ENCODE results near the gene PEMT.
"Not testable (repeated sequence)": the region's sequence is repeated elsewhere in the genome, so short reads cannot be mapped to it uniquely, and the experiment has no call there.

PEMT gene

DNA sequence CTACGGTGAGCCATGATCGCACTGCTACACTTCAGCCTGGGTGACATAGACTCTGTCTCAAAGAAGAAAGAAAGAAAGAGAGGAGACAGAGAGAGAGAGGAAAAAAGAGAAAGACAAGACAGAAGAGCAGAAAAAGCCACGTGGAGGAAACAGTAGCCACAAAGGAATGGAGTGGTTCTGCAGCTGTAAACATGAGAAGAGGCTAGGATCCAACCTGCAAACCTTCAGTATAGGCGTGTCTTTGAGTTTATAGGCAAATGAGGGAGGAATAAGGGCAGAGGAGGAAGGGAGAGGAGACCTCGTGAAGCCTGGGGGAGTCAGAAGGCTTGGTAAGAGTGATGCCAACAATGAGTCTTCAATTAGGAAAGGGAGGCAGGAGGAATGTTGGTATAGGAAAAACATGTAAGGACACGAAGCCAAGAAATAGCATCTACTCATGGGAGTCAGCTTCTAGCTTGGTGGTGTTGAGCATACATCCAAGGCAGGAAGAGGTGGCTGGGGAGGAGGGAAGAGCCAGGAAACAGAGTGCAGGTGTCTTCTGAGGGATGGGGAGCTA is 110.8 kb downstream of the PEMT start:
- DNase-seq = no peak

DNA sequence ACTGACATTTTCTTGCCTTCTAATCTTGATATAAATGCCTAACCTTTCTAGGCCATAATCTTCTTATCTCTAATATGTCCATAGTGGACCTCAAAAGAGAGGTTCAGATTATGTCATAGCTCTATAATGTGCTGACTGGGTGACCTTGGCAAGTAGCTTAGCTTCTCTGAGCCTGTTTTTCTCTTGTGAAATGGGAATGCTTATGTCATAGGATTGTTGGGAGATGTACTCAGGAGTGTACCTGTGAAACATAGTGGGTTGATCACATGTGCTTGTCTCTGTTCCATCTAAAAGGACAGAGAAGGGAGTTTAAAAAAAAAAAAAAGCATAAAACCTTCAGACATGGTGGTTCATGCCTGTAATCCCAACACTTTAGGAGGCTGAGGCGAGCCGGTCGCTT is 112.3 kb downstream of the PEMT start:
- no peak for DNase-seq

DNA sequence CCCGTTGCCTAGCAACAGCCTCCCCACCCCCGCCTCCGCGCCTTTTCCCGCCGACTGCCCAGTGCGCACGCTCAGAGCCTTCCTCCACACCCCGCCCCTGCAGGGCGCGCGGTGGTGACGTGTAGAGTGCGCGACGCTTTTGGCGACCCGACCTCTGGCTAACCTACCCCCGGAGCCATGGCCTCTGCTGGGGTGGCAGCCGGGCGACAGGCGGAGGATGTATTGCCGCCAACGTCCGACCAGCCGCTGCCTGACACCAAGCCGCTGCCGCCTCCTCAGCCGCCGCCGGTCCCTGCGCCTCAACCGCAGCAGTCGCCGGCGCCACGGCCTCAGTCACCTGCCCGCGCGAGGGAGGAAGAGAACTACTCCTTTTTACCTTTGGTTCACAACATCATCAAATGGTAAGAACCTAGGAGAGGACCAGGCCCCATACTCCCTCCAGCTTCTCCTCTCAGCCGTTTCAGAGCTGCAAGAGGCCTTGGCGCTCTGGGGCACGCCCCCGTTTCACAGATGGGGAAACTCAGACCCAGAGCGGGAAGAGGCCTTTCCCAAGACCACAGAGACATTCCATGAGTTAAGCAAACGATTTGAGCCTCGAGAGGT is 114.5 kb downstream of the PEMT start, which contains the start of gene MED9:
MED9 (plus strand) TSS at position 136 of the 603 bp plus-strand sequence; CDS start at position 178, 42 bp downstream.
- peak; percentile 39 to 89 for DNase-seq

DNA sequence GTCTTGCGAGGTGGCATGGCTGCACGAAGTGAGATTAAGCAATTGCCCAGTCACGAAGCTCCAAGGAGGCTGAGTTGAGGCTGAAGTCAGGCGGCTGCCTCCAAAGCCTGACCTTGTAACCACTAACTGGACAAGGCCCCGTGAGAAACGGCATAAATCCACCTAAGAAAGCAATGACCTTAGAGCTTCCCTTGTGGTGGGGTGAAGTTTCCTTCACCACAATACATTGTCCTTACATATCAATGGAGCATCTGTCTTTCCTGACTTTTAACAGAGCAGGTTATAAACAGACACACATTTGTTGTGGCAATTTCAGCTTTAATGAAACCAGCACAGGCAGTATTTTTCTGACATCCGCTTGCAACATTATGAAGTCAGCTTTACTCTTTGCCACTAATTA is 117.2 kb downstream of the PEMT start:
- DNase-seq = no peak

DNA sequence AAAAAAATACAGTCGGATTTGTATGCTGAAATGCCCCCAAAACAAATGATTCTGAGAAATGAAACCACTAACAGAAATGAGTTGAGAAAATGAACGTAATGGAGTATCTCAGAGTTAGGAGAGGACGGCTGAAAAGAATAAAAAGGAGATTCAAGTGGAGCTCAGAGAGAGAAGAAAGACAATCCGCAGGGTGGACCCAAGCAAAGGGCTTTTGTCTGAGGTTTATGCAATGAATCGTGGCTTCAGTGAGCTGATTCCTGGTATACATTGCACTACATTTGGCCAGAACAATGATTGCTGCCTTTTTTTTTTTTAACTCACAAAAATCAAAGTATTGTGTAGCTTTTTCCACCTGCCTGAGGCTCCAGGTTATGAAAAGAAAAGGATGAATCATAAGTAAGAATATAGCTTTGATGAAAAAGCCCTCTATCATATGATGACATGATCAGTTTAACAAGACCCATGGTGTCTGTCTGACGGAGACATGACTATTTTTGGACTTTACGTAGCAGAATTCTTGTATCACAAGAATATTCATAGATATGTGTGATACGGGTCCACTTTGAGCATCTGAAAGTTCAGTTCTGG is 119.1 kb downstream of the PEMT start:
- DNase-seq = no peak

DNA sequence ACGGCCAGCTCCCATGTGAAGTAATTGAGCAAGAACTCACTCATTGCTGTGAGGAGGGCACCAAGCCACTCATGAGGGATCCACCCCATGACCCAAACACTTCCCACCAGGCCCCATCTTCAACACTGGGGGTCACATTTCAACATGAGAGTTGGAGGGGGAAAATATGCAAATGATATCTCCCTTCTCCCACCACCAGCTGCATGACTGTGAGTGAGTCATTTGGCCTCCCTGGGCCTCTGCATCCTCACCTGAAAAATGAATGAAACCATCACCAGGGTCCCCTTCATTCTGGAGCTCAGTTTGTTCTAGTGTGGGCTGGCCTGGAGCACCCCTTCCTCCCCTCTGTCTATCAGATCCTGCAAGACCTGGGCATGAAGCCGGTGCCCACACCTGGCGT is 121.5 kb downstream of the PEMT start:
- no peak for DNase-seq

DNA sequence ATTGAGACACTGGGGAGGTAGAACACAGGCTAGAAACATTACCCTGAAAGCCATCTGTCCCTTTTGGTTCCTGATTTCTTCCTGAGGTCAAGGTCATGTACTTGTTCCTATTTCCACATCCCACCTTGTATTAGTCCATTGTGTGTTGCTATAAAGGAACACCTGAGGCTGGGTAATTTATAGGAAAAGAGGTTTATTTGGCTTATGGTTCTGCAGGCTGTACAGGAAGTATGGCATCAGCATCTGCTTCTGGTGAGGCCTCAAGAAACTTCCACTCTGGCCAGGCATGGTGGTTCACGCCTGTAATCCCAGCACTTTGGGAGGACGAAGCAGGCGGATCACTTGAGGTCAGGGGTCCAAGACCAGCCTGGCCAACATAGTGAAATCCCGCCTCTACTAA is 122.2 kb downstream of the PEMT start:
- DNase-seq = no peak

DNA sequence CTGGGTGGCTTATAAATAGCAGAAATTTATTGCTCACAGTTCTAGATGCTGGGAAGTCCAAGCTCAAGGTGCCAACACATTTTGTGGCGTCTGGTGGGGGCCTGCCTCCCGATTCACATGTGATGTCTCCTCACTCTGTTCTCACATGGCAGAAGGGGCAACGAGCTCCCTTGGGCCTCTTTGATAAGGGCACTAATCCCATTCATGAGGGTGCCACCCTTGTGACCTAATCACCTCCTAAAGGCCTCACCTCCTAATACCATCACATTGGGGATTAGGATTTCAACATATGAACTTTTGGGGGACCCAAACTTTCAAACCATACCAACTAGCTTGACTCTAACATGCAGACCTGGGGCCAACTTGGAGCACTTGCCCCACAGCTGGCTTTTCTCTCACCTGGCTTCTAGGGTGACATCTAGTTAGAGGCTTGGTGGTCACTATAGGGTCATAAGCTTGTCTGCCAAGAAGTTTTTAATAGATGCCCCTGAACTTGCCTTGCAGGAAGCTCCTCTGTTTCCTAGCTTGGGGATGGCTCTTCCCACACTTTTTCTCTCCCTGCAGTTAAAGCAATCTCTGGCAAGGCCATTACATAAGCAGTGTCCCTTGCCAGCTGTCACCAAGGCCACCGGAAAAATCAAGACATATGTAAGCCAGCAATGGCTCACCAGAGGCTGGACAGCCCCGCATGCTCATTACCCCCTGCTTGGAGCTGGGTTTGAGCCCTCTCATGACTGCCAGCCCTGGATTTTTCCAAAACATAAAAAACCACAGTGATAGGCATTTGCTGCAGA is 123.1 kb downstream of the PEMT start:
- DNase-seq = no peak

DNA sequence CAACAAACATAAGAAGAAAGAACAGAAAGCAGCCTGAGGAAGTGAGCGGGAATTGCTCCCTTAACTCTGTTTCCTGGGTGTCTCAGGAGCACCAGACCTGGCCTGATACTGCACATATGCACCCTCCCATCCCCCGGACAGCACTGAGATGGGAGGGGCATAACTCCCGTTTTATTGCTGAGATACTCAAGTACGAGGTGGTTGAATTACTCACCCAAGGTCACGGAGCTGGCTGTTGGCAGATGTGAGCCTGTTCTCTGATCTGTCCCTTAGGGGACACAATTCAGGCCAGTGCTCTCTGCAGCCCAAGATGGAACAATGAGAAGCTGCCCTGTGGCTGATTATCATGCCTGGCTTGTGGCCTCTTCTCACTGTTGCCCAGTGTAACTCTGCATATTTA is 123.8 kb downstream of the PEMT start:
- no peak for DNase-seq

DNA sequence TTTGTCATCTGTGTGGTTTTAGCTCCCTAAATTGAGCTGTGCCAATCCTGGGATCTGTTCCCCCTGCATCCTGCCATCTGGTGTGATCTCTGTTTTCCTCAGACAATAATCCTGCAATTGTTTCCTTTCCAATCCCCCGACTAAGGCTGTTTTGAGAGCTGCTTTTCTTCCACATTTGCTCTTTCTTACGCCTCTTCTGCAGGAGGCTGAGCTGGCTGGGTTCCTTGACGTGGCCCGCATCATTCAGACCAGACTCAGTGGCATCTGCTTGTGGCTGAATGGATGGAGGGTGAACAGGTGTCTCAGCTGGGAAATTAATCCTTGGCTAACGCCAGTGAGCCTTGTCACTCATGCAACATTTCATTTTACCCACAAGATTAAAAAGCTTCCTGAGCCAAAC is 124.5 kb downstream of the PEMT start:
- no peak for DNase-seq

DNA sequence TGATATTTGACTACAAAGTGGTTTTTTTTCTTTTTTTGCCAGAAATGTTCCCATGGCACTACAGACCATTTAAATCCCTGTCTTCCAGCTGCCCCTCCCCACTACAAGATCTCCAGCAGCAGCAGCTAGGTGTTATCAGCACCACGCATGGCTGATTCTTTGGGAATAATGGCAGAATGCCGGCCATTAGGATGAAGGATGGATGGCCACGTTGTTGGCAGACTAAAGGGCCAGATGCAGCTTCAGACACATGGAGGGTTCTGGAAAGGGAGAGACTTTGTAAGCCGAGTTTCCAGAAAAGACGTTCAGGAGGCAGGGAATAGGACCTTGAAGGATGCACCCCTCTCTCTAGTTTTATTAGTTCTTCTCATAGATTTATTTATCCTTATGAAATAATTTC is 125.0 kb downstream of the PEMT start:
- DNase-seq = no peak

DNA sequence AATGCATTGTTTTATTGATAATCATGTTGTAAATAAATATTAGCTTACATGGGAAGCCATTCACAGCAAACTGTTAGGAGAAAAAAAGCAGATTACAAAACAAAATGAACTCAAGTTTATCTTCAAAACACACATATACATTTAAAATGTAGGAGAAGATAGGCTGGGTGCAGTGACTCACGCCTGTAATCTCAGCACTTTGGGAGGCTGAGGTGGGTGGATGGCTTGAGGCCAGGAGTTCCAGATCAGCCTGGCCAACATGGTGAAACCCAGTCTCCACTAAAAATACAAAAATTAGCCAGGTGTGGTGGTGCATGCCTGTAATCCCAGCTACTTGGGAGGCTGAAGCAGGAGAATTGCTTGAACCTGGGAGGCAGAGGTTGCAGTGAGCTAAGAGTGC is 125.6 kb downstream of the PEMT start:
- DNase-seq = not testable (repeated sequence)

DNA sequence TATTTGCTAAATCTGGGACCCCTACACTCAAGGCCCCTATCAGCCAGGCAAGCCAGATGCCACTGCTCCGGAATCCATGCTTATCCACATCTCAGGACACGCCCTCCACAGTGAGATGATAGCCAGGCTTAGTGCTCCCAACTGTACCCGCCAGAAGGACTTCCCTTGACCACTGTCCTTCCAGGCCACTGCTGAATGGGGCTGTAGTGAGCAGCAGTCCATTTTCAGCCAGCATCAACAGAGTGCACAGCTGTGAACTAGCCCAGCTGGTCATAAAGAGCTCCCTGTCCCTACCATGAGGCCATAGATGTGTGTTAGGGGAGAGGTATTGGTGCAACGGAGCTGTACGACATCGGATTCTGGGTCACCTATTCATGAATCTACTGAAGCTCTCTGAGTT is 127.7 kb downstream of the PEMT start:
- no peak for DNase-seq

DNA sequence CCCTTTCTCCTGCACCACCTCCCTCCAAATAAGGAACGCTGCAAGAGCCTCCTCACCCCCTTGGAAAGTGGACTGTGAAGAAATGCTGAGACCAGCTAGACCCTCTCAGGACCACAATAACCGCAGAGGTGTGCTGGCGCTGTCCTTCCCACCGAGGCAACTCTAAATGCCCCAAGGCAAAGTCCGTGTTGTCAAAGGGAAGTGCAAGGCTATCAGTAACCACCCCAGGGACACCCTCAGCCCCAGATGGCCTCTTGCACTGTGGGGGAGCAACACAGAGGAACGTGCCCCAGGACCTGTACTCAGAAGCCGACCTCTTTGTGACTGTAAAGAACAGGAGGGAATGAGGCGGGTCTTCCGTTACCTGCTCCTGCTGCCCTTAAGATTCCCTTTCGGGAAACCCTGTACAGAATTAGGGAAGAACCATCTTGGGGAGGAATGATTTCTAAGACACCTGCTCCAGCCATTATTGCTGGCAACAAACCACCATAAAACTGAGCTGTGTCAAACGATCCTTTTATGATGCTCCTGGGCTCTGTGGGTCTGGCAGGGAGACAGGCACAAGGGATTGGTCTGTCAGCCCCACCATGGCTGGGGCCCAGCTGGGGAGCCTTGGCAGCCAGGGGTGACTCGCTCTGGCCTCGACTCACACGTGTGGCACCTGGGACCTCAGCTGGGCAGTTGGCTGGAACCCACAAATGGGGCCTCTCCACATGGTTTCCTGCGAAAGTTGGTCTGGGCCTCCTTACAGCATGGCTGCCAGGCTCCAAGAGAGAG is 129.3 kb downstream of the PEMT start:
- no peak for DNase-seq

DNA sequence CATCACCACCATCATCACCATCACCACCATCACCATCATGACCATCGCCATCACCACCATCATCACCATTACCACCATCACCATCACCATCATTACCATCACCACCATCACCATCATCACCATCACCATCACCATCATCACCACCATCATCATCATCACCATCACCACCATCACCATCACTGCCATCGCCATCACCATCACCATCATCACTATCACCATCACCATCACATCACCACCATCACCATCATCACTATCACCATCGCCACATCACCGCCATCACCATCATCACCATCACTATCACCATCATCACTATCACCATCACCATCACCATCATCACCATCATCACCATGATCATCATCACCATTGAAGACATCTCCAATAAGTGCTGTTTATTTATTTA is 131.5 kb downstream of the PEMT start:
- no peak for DNase-seq

DNA sequence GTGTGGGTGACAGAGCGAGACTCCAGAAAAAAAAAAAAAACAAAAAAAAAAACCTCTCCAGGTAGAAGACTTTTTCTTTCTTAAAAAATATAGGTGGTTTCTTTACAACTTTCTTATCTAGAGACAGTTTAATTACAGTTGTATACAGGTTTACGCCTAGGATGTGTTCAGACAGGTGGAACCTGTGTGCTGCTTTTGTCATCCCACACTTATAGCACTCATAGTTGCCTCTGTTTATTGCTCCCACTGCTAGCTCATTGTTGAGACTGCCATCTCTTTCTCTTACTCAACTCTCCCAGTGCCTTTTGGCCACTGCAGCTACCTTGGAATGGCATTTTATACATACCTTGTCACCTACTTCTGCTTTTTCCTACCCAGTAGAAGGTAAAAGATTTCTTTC is 133.8 kb downstream of the PEMT start:
- DNase-seq = no peak

DNA sequence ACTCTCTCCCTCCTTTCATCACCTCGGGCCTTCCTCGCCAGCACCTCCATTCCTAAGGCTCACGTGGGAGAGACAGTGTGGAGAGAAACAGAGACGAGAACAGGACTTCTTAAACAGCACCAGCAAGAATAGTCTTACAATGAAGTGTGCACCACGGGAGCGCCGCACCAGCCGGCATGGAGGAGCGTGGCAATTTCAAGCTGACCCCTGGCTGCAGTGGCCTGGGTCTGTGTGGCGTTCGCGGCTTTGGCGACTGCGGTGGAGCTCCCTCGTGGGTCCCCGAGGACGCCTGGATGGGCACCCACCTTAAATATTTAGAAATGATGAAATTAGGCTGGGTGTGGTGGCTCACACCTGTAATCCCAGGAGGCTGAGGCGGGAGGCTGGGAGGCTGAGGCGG is 135.3 kb downstream of the PEMT start:
- DNase-seq = no peak

Measured in NCI-H526 (cell line).